Endodermal cell (in vitro differentiated cells): ENCODE data around the gene CLCNKA. TPM values are rescaled to one million over a fixed set of nuclear protein-coding genes. Genes with fewer than 3 reads are reported as not detected.
"Not testable (repeated sequence)": the region's sequence is repeated elsewhere in the genome, so short reads cannot be mapped to it uniquely, and the experiment has no call there.

Experiments
- DNase-seq: peaks from one replicate; pipeline ENCODE4 v3.0.0-alpha.2; 2017
- H3K27ac ChIP-seq: 2 replicates; pipeline ENCODE4 v1.5.1; 2013; ENCODE audit warnings: mild to moderate bottlenecking, low read depth, low read length, moderate library complexity
- H3K27me3 ChIP-seq: 2 replicates; pipeline ENCODE4 v1.6.1; 2013; ENCODE audit warnings: mild to moderate bottlenecking, low read length, moderate library complexity; ENCODE audit not compliant: insufficient read depth, control insufficient read depth, poor library complexity, severe bottlenecking
- H3K36me3 ChIP-seq: 2 replicates; pipeline ENCODE4 v1.7.0; 2013; ENCODE audit warnings: mild to moderate bottlenecking, low read length, moderate library complexity; ENCODE audit not compliant: control insufficient read depth, insufficient read depth
- H3K4me1 ChIP-seq: one replicate; pipeline ENCODE4 v1.7.0; 2013; ENCODE audit warnings: low read length; ENCODE audit not compliant: control insufficient read depth, insufficient read depth
- H3K4me3 ChIP-seq: 2 replicates; pipeline ENCODE4 v1.5.1; 2013; ENCODE audit warnings: mild to moderate bottlenecking, low read length, moderate library complexity
- H3K9ac ChIP-seq: 2 replicates; pipeline ENCODE4 v1.6.1; 2013; ENCODE audit warnings: mild to moderate bottlenecking, low read length, moderate library complexity; ENCODE audit not compliant: poor library complexity, severe bottlenecking; ENCODE audit errors: extremely low read depth
- H3K9me3 ChIP-seq: 2 replicates; pipeline ENCODE4 v1.6.1; 2013; ENCODE audit warnings: mild to moderate bottlenecking, low read length, moderate library complexity; ENCODE audit not compliant: control insufficient read depth
- H3K27ac Mint-ChIP-seq: 2 replicates; pipeline ENCODE4 v1.8.0; 2020; ENCODE audit warnings: mixed read lengths
- H3K27me3 Mint-ChIP-seq: 2 replicates; pipeline ENCODE4 v1.8.0; 2021; ENCODE audit warnings: mild to moderate bottlenecking, mixed read lengths; ENCODE audit not compliant: insufficient read depth
- H3K36me3 Mint-ChIP-seq: 2 replicates; pipeline ENCODE4 v1.8.0; 2020; ENCODE audit warnings: low read depth, mixed read lengths
- H3K4me1 Mint-ChIP-seq: 2 replicates; pipeline ENCODE4 v1.8.0; 2020; ENCODE audit warnings: mixed read lengths
- H3K4me3 Mint-ChIP-seq: 2 replicates; pipeline ENCODE4 v1.8.0; 2020; ENCODE audit warnings: mild to moderate bottlenecking, moderate library complexity, mixed read lengths
- H3K9me3 Mint-ChIP-seq: 2 replicates; pipeline ENCODE4 v1.8.0; 2020; ENCODE audit warnings: mild to moderate bottlenecking, mixed read lengths
- CTCF ChIP-seq: fragments of 200-600 bp; sonication (generic); conservative IDR thresholded peaks from 2 replicates; pipeline ENCODE4 v1.5.0; 2021; ENCODE audit warnings: antibody characterized with exemption, mild to moderate bottlenecking
- WGBS, 2 experiments: methylation state at CpG; one replicate each; pipeline versions ENCODE4 v1.1.5 to v1.1.7; 2013; ENCODE audit warnings: missing lambda C conversion rate in 2 of 2, mixed read lengths in 1 of 2; ENCODE audit not compliant: insufficient coverage in 1 of 2, insufficient read length in 1 of 2; 5-methylcytosine and 5-hydroxymethylcytosine counted together
- total RNA-seq, 2 donors: library from RNA; stranded (reverse); fragmentation: NEBNext Ultra II Directional in 1 of 2; extraction: Animal tissue kit (Norgen Biotek cat#: 25700) in 1 of 2; gene quantifications; 2 replicates in 1 of 2; 3 replicates in 1 of 2; pipeline ENCODE4 v1.2.1, GENCODE V29; 2021

Gene CLCNKA
- total RNA-seq, 2 donors from 2014 or later = 3.2 to 3.5 TPM

GRCh38 chr1:15997637-15998280 is 24.1 kb upstream of the CLCNKA start:
- H3K36me3 ChIP-seq = no peaks in the 10 kb centered on the region
- no peak for DNase-seq
- H3K4me1 Mint-ChIP-seq = no peaks in the 10 kb centered on the region
- WGBS, 2 experiments = 87 to 93% methylated on average over 6 to 9 of the region's 9 CpGs
- H3K4me3 ChIP-seq = no peak overlapping the region
- H3K4me1 ChIP-seq = no peaks in the 10 kb centered on the region
- no peak for TF ChIP-seq CTCF
- H3K27ac Mint-ChIP-seq = no peak overlapping the region
- no peaks in the 10 kb centered on the region for H3K9me3 ChIP-seq
- H3K27ac ChIP-seq = no peak overlapping the region
- no peak overlapping the region for H3K9ac ChIP-seq
- no peaks in the 10 kb centered on the region for H3K36me3 Mint-ChIP-seq
- H3K4me3 Mint-ChIP-seq = no peak overlapping the region
- H3K9me3 Mint-ChIP-seq = no peaks in the 10 kb centered on the region
- H3K27me3 ChIP-seq = no peaks in the 10 kb centered on the region
- peaks cover 7% of the 10 kb centered on the region for H3K27me3 Mint-ChIP-seq

GRCh38 chr1:15998929-15999328 is 22.9 kb upstream of the CLCNKA start:
- DNase-seq = no peak
- Mint-ChIP-seq H3K27ac (no peak overlapping the region), H3K36me3 (no peaks in the 10 kb centered on the region), H3K27me3 (peaks cover 7% of the 10 kb centered on the region), H3K4me3 (no peak overlapping the region), H3K9me3 (no peaks in the 10 kb centered on the region), H3K4me1 (peaks cover 3% of the 10 kb centered on the region)
- H3K4me1 ChIP-seq = peaks cover 5% of the 10 kb centered on the region
- H3K9ac ChIP-seq = no peak overlapping the region
- no peak overlapping the region for H3K4me3 ChIP-seq
- H3K36me3 ChIP-seq = no peaks in the 10 kb centered on the region
- WGBS, 2 experiments = 87 to 92% methylated on average over 11 of the region's 11 CpGs
- H3K27me3 ChIP-seq = no peaks in the 10 kb centered on the region
- no peak for TF ChIP-seq CTCF
- H3K9me3 ChIP-seq = no peaks in the 10 kb centered on the region
- H3K27ac ChIP-seq = no peak overlapping the region

GRCh38 chr1:16001274-16001673 is 20.6 kb upstream of the CLCNKA start:
- not testable (repeated sequence) for H3K9me3 Mint-ChIP-seq, H3K4me3 Mint-ChIP-seq, H3K9me3 ChIP-seq, DNase-seq, H3K27me3 ChIP-seq, H3K4me3 ChIP-seq, H3K36me3 ChIP-seq, H3K4me1 Mint-ChIP-seq, H3K27ac ChIP-seq, H3K27me3 Mint-ChIP-seq, H3K27ac Mint-ChIP-seq, H3K4me1 ChIP-seq, H3K36me3 Mint-ChIP-seq, H3K9ac ChIP-seq
- 93% methylated on average over 10 of the region's 10 CpGs for WGBS, 2 experiments

GRCh38 chr1:16005597-16005996 is 16.2 kb upstream of the CLCNKA start:
- H3K27me3 ChIP-seq = no peaks in the 10 kb centered on the region
- peak; percentile 24 for DNase-seq
- TF ChIP-seq CTCF = no peak
- Mint-ChIP-seq H3K4me3 (no peak overlapping the region), H3K4me1 (peaks cover 7% of the 10 kb centered on the region), H3K9me3 (no peaks in the 10 kb centered on the region), H3K27me3 (no peaks in the 10 kb centered on the region), H3K27ac (no peak overlapping the region), H3K36me3 (no peaks in the 10 kb centered on the region)
- WGBS, 2 experiments = 91 to 97% methylated on average over 5 of the region's 5 CpGs
- no peaks in the 10 kb centered on the region for H3K36me3 ChIP-seq
- H3K4me3 ChIP-seq = no peak overlapping the region
- peaks cover 9% of the 10 kb centered on the region for H3K4me1 ChIP-seq
- no peaks in the 10 kb centered on the region for H3K9me3 ChIP-seq
- no peak overlapping the region for H3K9ac ChIP-seq
- no peak overlapping the region for H3K27ac ChIP-seq
